GM12874 (cell line): ENCODE measurements around the gene HBG1.
"Not testable (repeated sequence)": the region's sequence is repeated elsewhere in the genome, so short reads cannot be mapped to it uniquely, and the experiment has no call there.

Experiments used
- CTCF ChIP-seq: IDR thresholded peaks from 2 replicates; pipeline ENCODE4 v1.5.1; 2011; ENCODE audit warnings: low read depth, mild to moderate bottlenecking, control low read depth, low read length, moderate library complexity; ENCODE audit not compliant: insufficient read depth

Gene HBG1

DNA sequence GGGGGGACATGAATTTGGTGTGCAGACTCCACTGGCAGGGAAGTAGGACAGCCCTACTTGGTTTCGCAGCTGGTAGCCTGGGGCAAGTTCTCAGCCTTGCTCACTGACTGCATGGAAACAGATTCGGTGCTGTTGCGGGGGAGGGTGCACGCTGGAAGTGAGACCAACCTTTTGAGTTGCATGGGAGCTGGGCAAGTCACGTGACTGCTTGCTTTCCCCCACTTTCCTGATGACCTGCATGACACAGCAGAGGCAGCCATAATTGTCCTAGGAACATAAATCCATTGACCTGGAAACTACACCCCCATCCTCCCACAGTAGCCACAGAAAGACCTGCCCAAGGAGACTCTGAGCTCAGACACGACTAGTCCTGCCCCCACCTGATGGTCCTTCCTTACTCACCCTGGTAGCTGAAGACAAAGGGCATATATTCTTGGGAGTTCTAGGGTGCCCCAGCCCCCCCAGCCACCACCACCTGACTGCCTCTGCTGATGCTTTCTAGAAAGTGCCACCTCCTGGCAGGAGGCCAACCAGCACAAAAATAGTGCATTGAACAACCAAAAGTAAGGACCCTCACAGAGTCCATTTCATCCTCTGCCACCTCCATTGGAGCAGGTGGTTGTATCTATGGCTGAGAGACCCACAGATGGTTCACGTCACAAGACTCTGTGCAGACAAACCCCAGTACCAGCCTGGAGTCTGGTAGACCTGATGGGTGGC lies 9.0 kb upstream of the HBG1 start:
- TF ChIP-seq CTCF = no peak

DNA sequence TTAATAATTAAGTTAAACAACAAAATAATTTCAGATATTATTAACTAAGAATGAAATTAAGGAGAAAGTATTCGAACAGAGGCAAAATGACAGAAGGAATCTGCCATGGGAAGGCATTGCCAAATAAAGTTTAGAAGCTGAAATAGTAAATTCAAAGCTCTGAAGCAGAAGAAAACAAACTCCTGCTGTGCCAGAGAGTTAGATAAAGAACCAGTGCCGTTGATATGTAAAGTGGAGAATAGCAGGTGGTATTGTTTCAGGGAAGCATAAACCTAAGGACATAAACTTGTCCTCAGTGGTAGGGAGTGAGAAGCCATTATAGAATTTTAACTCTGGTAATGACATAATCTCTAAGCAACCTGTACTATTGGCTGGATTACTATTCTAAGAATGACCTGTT lies 7.6 kb upstream of the HBG1 start:
- no peak for TF ChIP-seq CTCF

DNA sequence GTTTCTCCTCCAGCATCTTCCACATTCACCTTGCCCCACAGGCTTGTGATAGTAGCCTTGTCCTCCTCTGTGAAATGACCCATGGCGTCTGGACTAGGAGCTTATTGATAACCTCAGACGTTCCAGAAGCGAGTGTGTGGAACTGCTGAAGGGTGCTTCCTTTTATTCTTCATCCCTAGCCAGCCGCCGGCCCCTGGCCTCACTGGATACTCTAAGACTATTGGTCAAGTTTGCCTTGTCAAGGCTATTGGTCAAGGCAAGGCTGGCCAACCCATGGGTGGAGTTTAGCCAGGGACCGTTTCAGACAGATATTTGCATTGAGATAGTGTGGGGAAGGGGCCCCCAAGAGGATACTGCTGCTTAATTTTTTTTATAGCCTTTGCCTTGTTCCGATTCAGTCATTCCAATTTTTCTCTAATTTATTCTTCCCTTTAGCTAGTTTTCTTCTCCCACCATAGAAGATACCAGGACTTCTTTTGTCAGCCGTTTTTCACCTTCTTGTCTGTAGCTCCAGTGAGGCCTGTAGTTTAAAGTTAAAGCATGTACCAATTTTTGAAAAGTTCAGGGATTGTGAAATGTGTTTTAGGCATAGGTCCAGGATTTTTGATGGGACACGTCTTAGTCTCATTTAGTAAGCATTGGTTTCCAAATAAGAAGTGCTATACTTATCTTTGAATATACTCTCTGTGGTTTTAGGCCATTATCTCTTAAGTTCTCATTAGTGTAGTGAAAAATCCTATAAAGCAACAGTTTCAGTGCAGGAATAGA lies 5.2 kb upstream of the HBG1 start, which contains the start of gene HBG2:
Gene HBG2, minus strand, starts transcription at position 136 of the 768 bp plus-strand sequence. Its CDS starts 53 bp downstream, at position 83.
- TF ChIP-seq CTCF = not testable (repeated sequence)

DNA sequence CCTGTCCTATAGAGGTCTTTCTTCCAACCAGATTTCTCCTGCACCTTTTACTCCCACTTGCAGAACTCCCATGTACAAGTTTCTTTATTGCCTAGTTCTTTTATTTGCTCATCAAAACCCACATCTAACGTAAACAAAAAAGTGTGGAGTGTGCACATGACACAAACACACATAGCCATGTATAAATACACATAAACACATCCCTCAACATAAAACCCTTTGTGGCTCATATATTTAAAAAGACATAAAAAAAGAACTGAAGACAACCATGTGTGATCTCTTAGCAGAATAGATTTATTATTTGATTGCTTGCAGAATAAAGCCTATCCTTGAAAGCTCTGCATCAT lies 3.2 kb upstream of the HBG1 start:
- TF ChIP-seq CTCF = no peak

- TF ChIP-seq CTCF = no peak
Observed at GRCh38 chr11:5252192-5252918, 2.7 kb upstream of the HBG1 start.

GRCh38 chr11:5251746-5252145 lies 2.1 kb upstream of the HBG1 start:
- no peak for TF ChIP-seq CTCF

GRCh38 chr11:5250543-5251204 lies 1.0 kb upstream of the HBG1 start:
- no peak for TF ChIP-seq CTCF
